Measurements from ENCODE around the gene COA6.

DNA sequence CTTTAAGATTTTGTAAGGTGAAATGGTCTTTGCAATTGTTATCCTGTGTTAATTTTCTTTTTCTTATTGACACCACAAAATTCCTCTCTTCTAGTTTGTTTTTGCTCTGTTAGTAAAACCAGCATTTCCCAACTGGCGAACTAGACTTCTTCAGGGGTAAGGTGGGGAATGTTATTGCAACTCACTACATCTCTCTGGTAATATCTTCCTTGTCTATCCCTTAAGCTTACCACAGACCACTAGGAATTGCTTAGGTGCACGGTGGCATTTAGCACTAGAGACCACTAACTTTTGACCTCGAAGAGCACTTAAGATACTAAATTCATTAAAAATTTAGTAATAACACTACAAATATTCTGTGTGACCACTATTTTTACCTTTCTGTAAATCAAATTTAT is 4.2 kb upstream of the COA6 start:
- no peak for TF ChIP-seq POLR2A (IDR thresholded peaks at IDR 0.05; ENCODE audit: low read depth, low read length)
- no peak for TF ChIP-seq POLR2AphosphoS5 (IDR thresholded peaks at IDR 0.05; ENCODE audit: low read depth, low read length)
- TF ChIP-seq SPI1 (IDR thresholded peaks at IDR 0.05; ENCODE audit: low read depth, low read length) = no peak

Measured in GM12891 (cell line).